Measurements from ENCODE around the gene IKBKE.

- TF ChIP-seq, protein P1, sequence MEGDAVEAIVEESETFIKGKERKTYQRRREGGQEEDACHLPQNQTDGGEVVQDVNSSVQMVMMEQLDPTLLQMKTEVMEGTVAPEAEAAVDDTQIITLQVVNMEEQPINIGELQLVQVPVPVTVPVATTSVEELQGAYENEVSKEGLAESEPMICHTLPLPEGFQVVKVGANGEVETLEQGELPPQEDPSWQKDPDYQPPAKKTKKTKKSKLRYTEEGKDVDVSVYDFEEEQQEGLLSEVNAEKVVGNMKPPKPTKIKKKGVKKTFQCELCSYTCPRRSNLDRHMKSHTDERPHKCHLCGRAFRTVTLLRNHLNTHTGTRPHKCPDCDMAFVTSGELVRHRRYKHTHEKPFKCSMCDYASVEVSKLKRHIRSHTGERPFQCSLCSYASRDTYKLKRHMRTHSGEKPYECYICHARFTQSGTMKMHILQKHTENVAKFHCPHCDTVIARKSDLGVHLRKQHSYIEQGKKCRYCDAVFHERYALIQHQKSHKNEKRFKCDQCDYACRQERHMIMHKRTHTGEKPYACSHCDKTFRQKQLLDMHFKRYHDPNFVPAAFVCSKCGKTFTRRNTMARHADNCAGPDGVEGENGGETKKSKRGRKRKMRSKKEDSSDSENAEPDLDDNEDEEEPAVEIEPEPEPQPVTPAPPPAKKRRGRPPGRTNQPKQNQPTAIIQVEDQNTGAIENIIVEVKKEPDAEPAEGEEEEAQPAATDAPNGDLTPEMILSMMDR (IDR thresholded peaks at IDR 0.05; ENCODE audit: low read length), result no peak
- TF ChIP-seq EZH2 (IDR thresholded peaks at IDR 0.05; ENCODE audit: borderline replicate concordance, low read length), result no peak
Observed at GRCh38 chr1:206495493-206496046, 25.3 kb downstream of the IKBKE start.
